GM12801 (cell line): Measurements from ENCODE around the gene SDHB.

Experiments
- TF ChIP-seq, protein P1 (sequence below): IDR thresholded peaks from one replicate; pipeline ENCODE4 v1.5.1; 2011; ENCODE audit warnings: control low read depth; ENCODE audit not compliant: insufficient read length; ENCODE audit errors: extremely low read depth

The SDHB gene

DNA sequence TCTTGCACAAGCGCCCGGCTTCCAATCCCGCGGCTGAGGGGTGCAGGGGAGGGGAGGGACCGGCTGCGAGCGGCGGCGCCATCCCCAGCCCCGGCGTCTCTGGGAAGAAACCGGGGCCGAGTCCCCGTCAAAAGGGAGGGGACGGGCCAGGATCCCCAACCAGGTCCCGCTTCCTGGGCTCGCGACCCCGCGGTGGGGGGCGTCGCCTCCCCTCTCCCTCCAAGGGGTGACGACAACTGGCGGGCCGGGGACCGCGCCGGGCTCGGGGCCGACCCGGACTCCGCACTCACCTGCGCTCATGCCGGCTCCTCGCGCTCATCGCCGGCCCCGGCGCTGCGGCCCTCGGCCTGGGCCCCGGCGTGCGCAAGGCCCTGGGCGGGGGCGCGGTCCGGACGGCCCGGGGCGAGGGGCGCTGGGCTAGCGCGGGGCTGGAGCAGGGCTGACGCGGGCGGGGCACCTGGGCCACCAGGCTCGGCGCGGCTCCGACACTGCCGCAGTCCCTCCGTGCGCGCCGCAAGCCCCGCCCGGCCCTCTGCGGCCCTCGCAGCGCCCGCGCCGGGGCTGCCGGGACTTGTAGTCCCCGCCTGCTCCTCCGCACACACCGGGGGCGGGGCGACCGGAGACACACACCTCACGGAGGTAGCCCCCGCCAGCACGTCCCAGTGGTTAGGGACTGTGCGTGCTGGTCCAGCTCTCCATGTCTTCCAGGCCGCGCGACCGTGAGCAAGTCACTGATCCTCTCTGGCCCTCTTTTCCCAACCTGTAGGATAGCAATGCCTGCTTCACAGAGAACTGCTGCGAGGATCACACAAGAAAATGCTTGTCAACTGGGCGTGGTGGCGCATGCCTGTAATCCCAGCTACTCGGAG, 42.2 kb downstream of the SDHB start, which contains the start of gene ATP13A2:
TSS of gene ATP13A2 (minus strand) at position 490 of the 869 bp plus-strand sequence. CDS start at position 300, 190 bp downstream.
- TF ChIP-seq, protein P1, sequence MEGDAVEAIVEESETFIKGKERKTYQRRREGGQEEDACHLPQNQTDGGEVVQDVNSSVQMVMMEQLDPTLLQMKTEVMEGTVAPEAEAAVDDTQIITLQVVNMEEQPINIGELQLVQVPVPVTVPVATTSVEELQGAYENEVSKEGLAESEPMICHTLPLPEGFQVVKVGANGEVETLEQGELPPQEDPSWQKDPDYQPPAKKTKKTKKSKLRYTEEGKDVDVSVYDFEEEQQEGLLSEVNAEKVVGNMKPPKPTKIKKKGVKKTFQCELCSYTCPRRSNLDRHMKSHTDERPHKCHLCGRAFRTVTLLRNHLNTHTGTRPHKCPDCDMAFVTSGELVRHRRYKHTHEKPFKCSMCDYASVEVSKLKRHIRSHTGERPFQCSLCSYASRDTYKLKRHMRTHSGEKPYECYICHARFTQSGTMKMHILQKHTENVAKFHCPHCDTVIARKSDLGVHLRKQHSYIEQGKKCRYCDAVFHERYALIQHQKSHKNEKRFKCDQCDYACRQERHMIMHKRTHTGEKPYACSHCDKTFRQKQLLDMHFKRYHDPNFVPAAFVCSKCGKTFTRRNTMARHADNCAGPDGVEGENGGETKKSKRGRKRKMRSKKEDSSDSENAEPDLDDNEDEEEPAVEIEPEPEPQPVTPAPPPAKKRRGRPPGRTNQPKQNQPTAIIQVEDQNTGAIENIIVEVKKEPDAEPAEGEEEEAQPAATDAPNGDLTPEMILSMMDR, result no peak

DNA sequence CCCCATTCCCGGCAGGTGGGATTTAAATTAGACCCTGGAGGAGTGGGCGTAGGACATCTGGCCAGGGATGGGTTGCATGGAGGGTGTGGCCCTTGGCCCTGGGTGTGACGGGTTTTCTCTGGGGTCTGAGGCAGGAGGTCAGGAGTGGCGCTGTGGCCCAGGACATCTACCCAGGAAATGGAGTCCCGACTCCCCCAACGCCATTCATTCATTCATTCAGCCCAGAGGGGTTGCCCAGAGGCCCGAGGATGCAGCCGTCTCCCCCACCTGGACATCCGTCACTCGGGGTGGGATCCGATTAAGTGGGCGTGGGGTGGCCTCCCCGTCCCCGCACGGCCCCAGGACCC, 42.8 kb downstream of the SDHB start:
- TF ChIP-seq, protein P1, result no peak

DNA sequence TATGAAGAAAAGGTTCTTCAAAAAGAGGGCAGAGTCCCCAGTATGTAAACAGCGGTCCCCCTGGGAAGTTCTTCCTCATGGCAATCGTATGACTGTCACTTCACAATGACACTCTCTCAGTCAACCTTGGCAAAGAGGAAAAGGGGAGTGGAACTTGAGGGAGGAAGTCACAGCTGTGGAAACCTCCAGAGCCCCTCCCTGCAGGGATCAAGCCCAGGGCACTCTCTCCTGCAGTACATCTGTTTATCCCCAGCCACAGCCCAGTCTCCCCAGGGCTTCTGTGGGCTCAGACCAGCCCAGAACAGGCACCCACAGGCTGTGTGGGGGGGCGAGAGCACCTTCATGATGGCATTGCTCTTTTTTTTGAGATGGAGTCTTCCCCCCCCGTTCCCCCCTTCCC, 44.1 kb downstream of the SDHB start:
- TF ChIP-seq, protein P1, result no peak

DNA sequence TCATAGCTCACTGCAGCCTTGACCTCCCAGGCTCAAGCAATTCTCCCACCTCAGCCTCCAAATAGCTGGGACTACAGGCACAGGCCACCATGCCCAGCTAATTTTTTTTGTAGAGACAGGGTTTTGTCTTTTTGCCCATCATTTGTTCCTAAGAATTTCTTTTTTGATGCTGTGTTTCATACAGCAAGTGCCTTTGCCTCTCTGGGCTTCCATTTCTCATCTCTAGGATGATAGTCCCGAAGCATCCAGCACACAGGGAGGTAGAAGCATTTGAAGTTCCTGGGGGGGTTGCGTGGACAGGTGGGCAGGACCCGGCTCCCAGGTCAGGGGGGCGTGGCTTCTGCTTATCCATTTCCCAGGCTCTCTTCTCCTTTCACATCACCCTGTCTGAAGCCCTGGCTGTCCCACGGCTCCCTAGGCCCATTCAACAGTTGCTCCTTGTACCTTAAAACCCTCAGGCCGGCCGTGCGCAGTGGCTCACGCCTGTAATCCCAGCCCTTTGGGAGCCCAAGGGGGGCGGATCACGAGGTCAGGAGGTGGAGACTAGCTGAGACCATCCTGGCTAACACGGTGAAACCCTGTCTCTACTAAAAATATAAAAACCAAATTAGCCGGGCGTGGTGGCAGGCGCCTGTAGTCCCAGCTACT, 45.5 kb downstream of the SDHB start:
- TF ChIP-seq, protein P1, result no peak

DNA sequence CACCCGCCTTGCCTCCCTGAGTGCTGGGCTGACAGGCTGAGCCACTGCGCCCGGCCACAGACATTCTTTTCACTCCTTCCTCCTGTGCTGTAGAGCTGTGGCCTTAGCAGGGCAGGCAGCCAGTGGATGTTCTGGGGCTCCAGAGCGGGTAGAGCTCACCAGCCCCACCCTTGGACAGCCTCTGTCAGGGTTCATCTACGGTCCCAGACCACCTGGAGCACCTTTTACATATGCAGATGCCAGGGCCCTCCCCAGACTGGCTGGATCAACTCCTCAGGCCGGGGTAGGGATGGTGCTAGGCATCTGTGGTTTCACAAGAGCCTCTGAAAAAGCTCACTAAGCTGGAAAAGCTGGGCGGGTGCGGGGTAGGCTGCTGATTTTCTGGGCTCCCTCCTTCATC, 46.7 kb downstream of the SDHB start:
- TF ChIP-seq, protein P1, result no peak

DNA sequence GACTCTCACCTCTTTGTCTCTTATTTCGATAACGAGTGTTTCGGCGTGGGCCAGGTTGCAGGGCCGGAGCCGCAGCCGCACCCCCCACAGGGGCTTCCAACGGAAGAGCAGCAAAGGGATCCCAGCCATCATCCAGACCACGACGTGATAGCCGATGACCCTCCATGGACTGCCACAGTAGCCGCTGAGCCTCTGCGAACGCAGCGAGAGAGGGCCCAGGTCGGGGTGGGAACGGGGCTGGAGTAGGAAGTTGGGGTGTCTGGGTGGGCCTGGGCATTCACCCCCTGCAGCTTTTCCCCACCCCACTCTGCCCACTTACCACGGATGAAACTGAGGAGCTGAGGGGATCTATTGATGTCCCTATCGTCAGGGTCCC, 48.5 kb downstream of the SDHB start:
- TF ChIP-seq, protein P1, result no peak

DNA sequence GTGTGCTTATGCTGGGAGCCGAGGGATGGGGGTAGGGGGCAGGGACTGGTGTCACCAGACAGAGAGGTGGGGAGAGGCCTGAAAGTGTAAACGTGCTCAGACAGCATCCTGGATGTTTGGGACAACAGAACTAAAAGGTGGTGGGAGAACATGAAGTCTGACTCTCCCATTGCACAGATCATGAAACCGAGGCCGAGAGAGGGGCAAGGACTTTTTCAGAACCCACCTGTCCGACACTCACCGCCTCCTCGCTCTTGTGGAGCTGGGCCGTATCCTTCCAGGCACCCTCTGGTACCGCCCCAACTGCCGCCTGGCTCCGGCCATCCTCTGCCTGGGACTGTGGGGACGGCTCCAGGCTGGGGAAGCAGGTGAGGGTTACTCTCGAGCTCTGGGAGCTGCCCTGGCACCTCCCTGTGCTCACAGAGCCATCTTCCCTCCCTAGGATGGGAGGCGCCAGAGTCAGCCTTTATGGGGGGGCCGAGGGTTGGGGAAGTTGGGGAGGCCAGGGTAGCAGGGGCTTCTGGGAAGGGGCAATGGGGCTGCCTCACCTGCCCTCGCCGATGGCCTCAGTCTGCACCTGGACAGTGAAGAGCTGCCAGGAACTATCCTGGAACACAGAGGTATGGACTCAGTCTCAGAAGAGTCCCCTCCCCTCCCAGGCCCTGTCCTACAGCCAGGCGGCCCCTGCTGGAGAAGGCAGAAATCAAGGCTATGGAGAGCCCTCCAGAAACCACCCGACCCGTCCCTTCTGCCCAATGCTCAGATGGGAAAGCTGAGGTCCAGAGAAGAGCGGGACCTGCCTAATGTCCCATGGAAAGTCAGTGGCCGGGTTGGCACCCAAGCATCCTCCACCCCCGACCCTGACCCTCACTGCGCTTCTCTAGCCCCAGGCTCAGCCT, 49.1 kb downstream of the SDHB start:
- TF ChIP-seq, protein P1, result no peak
